ENCODE data around the gene SLC35F2.

Gene SLC35F2

DNA sequence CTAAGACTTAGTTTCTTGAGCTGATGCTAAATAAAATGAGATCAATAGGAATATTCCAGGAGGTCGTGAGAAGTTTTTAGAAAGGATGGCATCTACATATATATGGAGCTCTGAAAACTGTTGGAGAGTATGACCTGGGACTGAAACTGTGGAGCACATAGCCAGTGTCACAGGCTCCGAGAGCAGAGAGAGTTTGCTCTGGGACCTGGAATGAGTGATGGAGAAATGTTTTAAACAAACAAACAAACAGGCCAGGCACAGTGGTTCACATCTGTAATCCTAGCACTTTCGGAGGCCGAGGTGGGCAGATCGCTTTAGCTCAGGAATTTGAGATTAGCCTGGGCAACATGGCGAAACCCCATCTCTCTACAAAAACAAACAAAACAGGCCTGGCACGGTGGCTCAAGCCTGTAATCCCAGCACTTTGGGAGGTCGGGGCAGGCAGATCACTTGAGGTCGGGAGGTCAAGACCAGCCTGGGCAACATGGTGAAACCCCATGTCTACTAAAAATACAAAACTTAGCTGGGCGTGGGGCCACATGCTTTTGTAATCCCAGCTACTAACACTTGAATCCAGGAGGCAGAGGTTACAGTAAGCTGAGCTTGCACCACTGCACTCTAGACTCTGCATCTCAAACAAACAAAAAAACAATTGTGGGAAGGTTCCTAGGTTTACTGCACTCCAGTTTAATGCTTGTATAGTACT is 67.1 kb downstream of the SLC35F2 start:
- DNase-seq (ENCODE audit: low read depth): no peak
- TF ChIP-seq, protein P1, sequence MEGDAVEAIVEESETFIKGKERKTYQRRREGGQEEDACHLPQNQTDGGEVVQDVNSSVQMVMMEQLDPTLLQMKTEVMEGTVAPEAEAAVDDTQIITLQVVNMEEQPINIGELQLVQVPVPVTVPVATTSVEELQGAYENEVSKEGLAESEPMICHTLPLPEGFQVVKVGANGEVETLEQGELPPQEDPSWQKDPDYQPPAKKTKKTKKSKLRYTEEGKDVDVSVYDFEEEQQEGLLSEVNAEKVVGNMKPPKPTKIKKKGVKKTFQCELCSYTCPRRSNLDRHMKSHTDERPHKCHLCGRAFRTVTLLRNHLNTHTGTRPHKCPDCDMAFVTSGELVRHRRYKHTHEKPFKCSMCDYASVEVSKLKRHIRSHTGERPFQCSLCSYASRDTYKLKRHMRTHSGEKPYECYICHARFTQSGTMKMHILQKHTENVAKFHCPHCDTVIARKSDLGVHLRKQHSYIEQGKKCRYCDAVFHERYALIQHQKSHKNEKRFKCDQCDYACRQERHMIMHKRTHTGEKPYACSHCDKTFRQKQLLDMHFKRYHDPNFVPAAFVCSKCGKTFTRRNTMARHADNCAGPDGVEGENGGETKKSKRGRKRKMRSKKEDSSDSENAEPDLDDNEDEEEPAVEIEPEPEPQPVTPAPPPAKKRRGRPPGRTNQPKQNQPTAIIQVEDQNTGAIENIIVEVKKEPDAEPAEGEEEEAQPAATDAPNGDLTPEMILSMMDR (conservative IDR thresholded peaks at IDR 0.05; ENCODE audit: control insufficient read depth, insufficient read depth, low read depth, low read length): no peak

DNA sequence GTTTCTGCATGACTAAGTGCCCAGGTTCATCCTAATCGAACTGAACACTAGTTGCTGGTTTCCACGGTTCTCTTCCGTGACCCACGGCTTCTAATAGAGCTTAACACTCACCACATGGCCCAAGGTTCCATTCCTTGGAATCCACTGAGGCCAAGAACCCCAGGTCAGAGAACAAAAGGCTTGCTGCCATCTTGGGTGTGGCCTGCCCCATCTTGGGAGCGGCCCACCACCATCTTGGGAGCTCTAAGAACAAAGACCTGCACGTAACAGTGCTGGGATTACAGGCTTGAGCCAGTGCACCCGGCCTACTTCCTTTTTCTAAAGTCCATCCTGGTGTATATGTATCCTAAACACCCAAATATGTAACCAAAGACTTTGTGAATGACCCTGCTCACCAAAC is 68.8 kb downstream of the SLC35F2 start:
- TF ChIP-seq, protein P1 (conservative IDR thresholded peaks at IDR 0.05; ENCODE audit: control insufficient read depth, insufficient read depth, low read depth, low read length): no peak
- no peak for DNase-seq (ENCODE audit: low read depth)
- no peak overlapping the region for H3K4me3 ChIP-seq (ENCODE audit: control insufficient read depth, low read depth, low read length)

More for the DNA sequence above, 67.1 kb downstream of the SLC35F2 start:
- no peak overlapping the region for H3K4me3 ChIP-seq (ENCODE audit: control insufficient read depth, low read depth, low read length)

DNA sequence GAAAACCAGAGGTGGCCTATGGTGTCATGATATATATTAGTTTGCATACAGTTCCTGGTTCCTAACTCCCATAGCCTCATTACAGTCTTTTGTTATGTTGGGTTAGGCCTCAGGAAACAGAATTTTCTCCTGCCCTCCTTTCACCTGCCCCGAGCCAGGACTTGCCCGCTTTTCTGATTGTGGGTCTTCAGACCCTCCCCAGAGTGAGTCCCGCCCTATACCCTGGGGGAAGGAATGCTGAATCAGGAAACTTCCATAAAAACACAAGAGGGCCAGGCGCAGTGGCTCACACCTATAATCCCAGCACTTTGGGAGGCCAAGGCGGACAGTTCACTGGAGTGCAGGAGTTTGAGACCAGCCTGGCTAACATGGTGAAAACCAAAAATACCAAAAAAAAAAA is 70.9 kb downstream of the SLC35F2 start:
- TF ChIP-seq, protein P1 (conservative IDR thresholded peaks at IDR 0.05; ENCODE audit: control insufficient read depth, insufficient read depth, low read depth, low read length): no peak
- no peak overlapping the region for H3K4me3 ChIP-seq (ENCODE audit: control insufficient read depth, low read depth, low read length)
- DNase-seq (ENCODE audit: low read depth): no peak

DNA sequence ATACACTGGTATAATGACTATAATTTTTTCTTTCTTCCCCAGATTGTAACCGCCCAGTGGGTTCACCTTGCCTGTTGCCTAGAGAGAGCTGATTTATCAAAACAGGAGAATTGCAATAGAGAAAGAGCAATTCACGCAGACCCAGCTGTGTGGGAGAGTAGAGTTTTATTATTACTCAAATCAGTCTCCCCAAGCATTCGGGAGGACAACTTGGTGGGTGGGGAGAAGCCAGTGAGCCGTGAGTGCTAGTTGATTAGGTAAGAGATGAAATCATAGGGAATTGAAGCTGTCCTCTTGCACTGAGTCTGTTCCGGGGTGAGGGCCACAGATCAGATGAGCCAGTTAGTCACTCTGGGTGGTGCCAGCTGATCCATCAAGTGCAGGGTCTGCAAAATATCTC is 73.2 kb downstream of the SLC35F2 start:
- no peak overlapping the region for H3K4me3 ChIP-seq (ENCODE audit: control insufficient read depth, low read depth, low read length)
- peak; percentile 66 for DNase-seq (ENCODE audit: low read depth)
- TF ChIP-seq, protein P1 (conservative IDR thresholded peaks at IDR 0.05; ENCODE audit: control insufficient read depth, insufficient read depth, low read depth, low read length): no peak

DNA sequence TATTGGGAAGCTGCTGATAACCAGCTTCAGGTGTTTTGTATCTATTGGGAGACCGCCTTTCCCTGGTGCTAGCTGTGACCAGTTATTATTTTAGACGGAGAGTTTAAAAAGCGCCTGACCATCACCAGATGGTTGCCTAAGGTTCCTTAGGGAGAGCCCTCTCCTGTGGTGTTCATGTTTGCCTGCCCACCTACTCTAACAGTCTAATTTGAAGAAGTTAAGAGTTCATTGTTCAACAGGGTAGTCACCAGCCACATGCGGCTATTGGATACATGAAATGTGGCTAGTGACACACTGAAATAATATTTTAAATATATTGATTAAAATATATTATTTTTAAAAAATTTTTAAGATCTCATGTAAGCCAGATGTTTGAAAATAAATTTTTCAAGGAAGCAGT is 75.5 kb downstream of the SLC35F2 start:
- DNase-seq (ENCODE audit: low read depth): no peak
- H3K4me3 ChIP-seq (ENCODE audit: control insufficient read depth, low read depth, low read length): no peak overlapping the region
- TF ChIP-seq, protein P1 (conservative IDR thresholded peaks at IDR 0.05; ENCODE audit: control insufficient read depth, insufficient read depth, low read depth, low read length): no peak

DNA sequence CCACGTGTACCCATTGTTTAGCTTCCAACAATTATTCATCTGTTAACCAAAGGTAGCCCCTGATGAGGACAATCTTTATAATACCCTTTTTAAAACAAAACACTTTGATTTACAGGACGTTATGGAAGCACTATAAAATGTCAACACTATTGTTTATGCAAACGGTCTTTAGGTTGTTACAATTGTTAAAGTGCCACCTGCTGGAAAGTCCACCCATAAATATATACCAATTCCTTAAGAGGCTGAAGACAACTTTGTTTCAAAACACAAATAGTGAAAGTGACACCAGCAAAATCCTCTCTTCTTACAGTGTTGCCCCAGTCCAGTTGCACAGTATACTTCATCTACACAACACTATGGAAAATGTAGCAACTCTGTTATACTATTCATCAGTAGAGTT is 77.8 kb downstream of the SLC35F2 start:
- no peak for DNase-seq (ENCODE audit: low read depth)
- TF ChIP-seq, protein P1 (conservative IDR thresholded peaks at IDR 0.05; ENCODE audit: control insufficient read depth, insufficient read depth, low read depth, low read length): no peak
- H3K4me3 ChIP-seq (ENCODE audit: control insufficient read depth, low read depth, low read length): no peak overlapping the region

All from fibroblast of mammary gland (primary cell).